Measurements from ENCODE around the gene ATP2A1. TPM values are rescaled to one million over a fixed set of nuclear protein-coding genes. Genes with fewer than 3 reads are reported as not detected.

The ATP2A1 gene
- total and polyA plus RNA-seq, 2 of the 13 experiments (the other 11 are each of a cell fraction or from before 2014, with no cell fraction given): 3.2 to 12.5 TPM

DNA sequence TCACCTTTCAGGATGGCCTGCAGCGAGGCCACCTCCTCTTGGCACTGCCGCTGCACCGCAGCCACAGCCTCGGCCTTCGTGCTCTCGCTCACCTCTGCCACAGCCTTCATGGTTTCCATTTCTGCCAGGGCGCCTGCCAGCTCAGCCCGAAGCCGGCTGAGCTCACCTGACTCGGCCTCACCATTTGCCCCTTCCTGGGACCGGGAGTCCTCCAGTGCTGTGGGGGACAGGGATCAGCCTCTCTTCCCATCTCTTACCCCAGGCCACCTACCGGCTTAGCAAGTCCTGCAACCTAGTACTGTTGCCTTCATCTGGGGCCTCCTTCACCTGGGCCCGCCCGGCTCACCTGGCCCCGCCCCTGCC lies 46.1 kb downstream of the ATP2A1 start (continued):
- TF ChIP-seq EED (CRISPR knock-in tag; IDR thresholded peaks at IDR 0.05): 0 out of 2 replicates have a peak, but pooled peaks have one; percentile 50
- no peak for TF ChIP-seq ZNF260 (CRISPR knock-in tag; IDR thresholded peaks at IDR 0.05; ENCODE audit: borderline replicate concordance, low read depth)
- TF ChIP-seq, protein P1, sequence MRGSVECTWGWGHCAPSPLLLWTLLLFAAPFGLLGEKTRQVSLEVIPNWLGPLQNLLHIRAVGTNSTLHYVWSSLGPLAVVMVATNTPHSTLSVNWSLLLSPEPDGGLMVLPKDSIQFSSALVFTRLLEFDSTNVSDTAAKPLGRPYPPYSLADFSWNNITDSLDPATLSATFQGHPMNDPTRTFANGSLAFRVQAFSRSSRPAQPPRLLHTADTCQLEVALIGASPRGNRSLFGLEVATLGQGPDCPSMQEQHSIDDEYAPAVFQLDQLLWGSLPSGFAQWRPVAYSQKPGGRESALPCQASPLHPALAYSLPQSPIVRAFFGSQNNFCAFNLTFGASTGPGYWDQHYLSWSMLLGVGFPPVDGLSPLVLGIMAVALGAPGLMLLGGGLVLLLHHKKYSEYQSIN (CRISPR knock-in tag; IDR thresholded peaks at IDR 0.05; ENCODE audit: borderline replicate concordance): no peak
- TF ChIP-seq FOXP4 (CRISPR knock-in tag; IDR thresholded peaks at IDR 0.05): no peak
- TF ChIP-seq, protein P2, sequence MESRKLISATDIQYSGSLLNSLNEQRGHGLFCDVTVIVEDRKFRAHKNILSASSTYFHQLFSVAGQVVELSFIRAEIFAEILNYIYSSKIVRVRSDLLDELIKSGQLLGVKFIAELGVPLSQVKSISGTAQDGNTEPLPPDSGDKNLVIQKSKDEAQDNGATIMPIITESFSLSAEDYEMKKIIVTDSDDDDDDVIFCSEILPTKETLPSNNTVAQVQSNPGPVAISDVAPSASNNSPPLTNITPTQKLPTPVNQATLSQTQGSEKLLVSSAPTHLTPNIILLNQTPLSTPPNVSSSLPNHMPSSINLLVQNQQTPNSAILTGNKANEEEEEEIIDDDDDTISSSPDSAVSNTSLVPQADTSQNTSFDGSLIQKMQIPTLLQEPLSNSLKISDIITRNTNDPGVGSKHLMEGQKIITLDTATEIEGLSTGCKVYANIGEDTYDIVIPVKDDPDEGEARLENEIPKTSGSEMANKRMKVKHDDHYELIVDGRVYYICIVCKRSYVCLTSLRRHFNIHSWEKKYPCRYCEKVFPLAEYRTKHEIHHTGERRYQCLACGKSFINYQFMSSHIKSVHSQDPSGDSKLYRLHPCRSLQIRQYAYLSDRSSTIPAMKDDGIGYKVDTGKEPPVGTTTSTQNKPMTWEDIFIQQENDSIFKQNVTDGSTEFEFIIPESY (CRISPR knock-in tag; IDR thresholded peaks at IDR 0.05): peak; percentile 8; the same call in 1 of the 2 replicates
- no peak for TF ChIP-seq ZNF777 (CRISPR knock-in tag; IDR thresholded peaks at IDR 0.05)
- no peak for TF ChIP-seq ZNF720 (CRISPR knock-in tag; IDR thresholded peaks at IDR 0.05)
- 0 out of 2 replicates have a peak, but pooled peaks have one; percentile 12 for TF ChIP-seq TAF1 (CRISPR knock-in tag; IDR thresholded peaks at IDR 0.05)
- TF ChIP-seq, protein P3, sequence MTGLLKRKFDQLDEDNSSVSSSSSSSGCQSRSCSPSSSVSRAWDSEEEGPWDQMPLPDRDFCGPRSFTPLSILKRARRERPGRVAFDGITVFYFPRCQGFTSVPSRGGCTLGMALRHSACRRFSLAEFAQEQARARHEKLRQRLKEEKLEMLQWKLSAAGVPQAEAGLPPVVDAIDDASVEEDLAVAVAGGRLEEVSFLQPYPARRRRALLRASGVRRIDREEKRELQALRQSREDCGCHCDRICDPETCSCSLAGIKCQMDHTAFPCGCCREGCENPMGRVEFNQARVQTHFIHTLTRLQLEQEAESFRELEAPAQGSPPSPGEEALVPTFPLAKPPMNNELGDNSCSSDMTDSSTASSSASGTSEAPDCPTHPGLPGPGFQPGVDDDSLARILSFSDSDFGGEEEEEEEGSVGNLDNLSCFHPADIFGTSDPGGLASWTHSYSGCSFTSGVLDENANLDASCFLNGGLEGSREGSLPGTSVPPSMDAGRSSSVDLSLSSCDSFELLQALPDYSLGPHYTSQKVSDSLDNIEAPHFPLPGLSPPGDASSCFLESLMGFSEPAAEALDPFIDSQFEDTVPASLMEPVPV (CRISPR knock-in tag; IDR thresholded peaks at IDR 0.05): peak; percentile 37; the same call in 1 of the 2 replicates
- no peak for TF ChIP-seq MTA3 (CRISPR knock-in tag; IDR thresholded peaks at IDR 0.05)
- TF ChIP-seq ZBTB43 (CRISPR knock-in tag; conservative IDR thresholded peaks at IDR 0.05): no peak
- no peak for TF ChIP-seq HHEX (CRISPR knock-in tag; IDR thresholded peaks at IDR 0.05)
- TF ChIP-seq ZBTB1 (CRISPR knock-in tag; IDR thresholded peaks at IDR 0.05; ENCODE audit: borderline replicate concordance): 0 out of 2 replicates have a peak, but pooled peaks have one; percentile 55
- TF ChIP-seq, protein P4, sequence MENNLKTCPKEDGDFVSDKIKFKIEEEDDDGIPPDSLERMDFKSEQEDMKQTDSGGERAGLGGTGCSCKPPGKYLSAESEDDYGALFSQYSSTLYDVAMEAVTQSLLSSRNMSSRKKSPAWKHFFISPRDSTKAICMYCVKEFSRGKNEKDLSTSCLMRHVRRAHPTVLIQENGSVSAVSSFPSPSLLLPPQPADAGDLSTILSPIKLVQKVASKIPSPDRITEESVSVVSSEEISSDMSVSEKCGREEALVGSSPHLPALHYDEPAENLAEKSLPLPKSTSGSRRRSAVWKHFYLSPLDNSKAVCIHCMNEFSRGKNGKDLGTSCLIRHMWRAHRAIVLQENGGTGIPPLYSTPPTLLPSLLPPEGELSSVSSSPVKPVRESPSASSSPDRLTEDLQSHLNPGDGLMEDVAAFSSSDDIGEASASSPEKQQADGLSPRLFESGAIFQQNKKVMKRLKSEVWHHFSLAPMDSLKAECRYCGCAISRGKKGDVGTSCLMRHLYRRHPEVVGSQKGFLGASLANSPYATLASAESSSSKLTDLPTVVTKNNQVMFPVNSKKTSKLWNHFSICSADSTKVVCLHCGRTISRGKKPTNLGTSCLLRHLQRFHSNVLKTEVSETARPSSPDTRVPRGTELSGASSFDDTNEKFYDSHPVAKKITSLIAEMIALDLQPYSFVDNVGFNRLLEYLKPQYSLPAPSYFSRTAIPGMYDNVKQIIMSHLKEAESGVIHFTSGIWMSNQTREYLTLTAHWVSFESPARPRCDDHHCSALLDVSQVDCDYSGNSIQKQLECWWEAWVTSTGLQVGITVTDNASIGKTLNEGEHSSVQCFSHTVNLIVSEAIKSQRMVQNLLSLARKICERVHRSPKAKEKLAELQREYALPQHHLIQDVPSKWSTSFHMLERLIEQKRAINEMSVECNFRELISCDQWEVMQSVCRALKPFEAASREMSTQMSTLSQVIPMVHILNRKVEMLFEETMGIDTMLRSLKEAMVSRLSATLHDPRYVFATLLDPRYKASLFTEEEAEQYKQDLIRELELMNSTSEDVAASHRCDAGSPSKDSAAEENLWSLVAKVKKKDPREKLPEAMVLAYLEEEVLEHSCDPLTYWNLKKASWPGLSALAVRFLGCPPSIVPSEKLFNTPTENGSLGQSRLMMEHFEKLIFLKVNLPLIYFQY (CRISPR knock-in tag; IDR thresholded peaks at IDR 0.05; ENCODE audit: borderline replicate concordance): no peak
- no peak for TF ChIP-seq GABPB1 (CRISPR knock-in tag; IDR thresholded peaks at IDR 0.05)

Measured in HepG2 (cell line).